RWPE2 (cell line): ENCODE results near the gene IGSF3.

Source experiments
- ATAC-seq: fragments of 200-7000 bp; cut with Tn5 transposase; 3 replicates; pipeline ENCODE4 v1.9.1; 2021; ENCODE audit warnings: low read depth
- DNase-seq: peaks from one replicate; pipeline ENCODE4 v3.0.0-alpha.2; 2020; ENCODE audit warnings: low spot score
- H3K27ac ChIP-seq: fragments of 450-650 bp; 2 replicates; pipeline ENCODE4 v1.5.1; 2017; ENCODE audit warnings: mild to moderate bottlenecking; ENCODE audit not compliant: poor library complexity, severe bottlenecking
- H3K27me3 ChIP-seq: fragments of 250-450 bp; sonication (Bioruptor Pico); 2 replicates; pipeline ENCODE4 v1.5.1; 2021; ENCODE audit warnings: mild to moderate bottlenecking, moderate library complexity; ENCODE audit not compliant: insufficient read depth, poor library complexity, severe bottlenecking
- H3K36me3 ChIP-seq: fragments of 250-450 bp; sonication (Bioruptor Pico); 2 replicates; pipeline ENCODE4 v1.5.1; 2020; ENCODE audit warnings: low read depth, mild to moderate bottlenecking, moderate library complexity
- H3K4me1 ChIP-seq: fragments of 250-450 bp; sonication (Bioruptor Pico); 2 replicates; pipeline ENCODE4 v1.5.1; 2021; ENCODE audit warnings: mild to moderate bottlenecking, moderate library complexity; ENCODE audit not compliant: insufficient read depth, poor library complexity, severe bottlenecking
- H3K4me3 ChIP-seq: fragments of 250-450 bp; sonication (Bioruptor Pico); 2 replicates; pipeline ENCODE4 v1.5.1; 2021; ENCODE audit warnings: mild to moderate bottlenecking, moderate library complexity; ENCODE audit not compliant: severe bottlenecking
- H3K9me3 ChIP-seq: fragments of 250-450 bp; sonication (Bioruptor Pico); 2 replicates; pipeline ENCODE4 v1.5.1; 2021; ENCODE audit warnings: mild to moderate bottlenecking, moderate library complexity; ENCODE audit not compliant: severe bottlenecking
- CTCF ChIP-seq: fragments of 450-650 bp; IDR thresholded peaks from one replicate; pipeline ENCODE4 v1.5.1; 2017; ENCODE audit warnings: mild to moderate bottlenecking, moderate library complexity; ENCODE audit not compliant: poor library complexity, severe bottlenecking

The IGSF3 gene

GRCh38 chr1:116580446-116581322, 86.8 kb downstream of the IGSF3 start:
- no peak for ATAC-seq
- no peak for TF ChIP-seq CTCF

GRCh38 chr1:116579259-116579875, 88.2 kb downstream of the IGSF3 start:
- no peak for TF ChIP-seq CTCF
- no peak for DNase-seq
- no peak for ATAC-seq
- Histone ChIP-seq H3K4me1 (no peaks in the 10 kb centered on the region), H3K27me3 (no peaks in the 10 kb centered on the region), H3K36me3 (no peaks in the 10 kb centered on the region), H3K4me3 (no peak overlapping the region), H3K27ac (no peak overlapping the region), H3K9me3 (no peaks in the 10 kb centered on the region)

More at GRCh38 chr1:116580446-116581322, 86.8 kb downstream of the IGSF3 start:
- Histone ChIP-seq H3K4me3 (no peak overlapping the region), H3K27ac (no peak overlapping the region), H3K36me3 (no peaks in the 10 kb centered on the region), H3K9me3 (no peaks in the 10 kb centered on the region), H3K27me3 (no peaks in the 10 kb centered on the region), H3K4me1 (no peaks in the 10 kb centered on the region)
- no peak for DNase-seq

- Histone ChIP-seq H3K27ac (no peak overlapping the region), H3K4me3 (no peak overlapping the region), H3K36me3 (no peaks in the 10 kb centered on the region), H3K4me1 (no peaks in the 10 kb centered on the region), H3K9me3 (no peaks in the 10 kb centered on the region), H3K27me3 (no peaks in the 10 kb centered on the region)
- no peak for ATAC-seq
- DNase-seq: no peak
- TF ChIP-seq CTCF: no peak
Observed at GRCh38 chr1:116578581-116578980, 89.0 kb downstream of the IGSF3 start.

GRCh38 chr1:116577759-116578314, 89.7 kb downstream of the IGSF3 start:
- Histone ChIP-seq H3K27ac (no peak overlapping the region), H3K9me3 (no peaks in the 10 kb centered on the region), H3K27me3 (no peaks in the 10 kb centered on the region), H3K4me3 (no peak overlapping the region), H3K4me1 (no peaks in the 10 kb centered on the region), H3K36me3 (no peaks in the 10 kb centered on the region)
- TF ChIP-seq CTCF: no peak
- DNase-seq (no peak), ATAC-seq (no peak)
